GM19238 (cell line): ENCODE measurements around the gene STRA8.
"Not testable (repeated sequence)": the region's sequence is repeated elsewhere in the genome, so short reads cannot be mapped to it uniquely, and the experiment has no call there.

Source experiments
- DNase-seq: peaks from one replicate; pipeline ENCODE4 v3.0.0; 2011; ENCODE audit warnings: low spot score; ENCODE audit not compliant: insufficient read length

The STRA8 gene

DNA sequence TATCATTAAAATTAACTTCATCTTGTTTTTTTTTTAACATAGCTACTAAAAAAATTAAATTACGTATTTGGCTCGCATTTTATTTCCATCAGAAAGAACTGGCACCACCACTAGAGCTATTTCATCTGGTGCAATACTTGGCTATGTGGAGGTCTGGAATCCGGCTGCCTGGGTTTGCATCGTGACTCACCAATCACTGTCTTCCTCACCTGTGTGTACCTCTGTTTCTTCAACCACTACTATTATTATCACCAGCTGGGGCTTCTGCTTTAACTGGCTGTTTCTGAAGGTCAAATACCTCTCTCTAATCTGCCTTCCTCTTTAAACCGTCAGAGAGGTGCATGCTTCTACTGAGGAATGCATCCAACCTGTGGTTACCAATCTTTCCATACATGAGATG is 28.8 kb upstream of the STRA8 start:
- no peak for DNase-seq

DNA sequence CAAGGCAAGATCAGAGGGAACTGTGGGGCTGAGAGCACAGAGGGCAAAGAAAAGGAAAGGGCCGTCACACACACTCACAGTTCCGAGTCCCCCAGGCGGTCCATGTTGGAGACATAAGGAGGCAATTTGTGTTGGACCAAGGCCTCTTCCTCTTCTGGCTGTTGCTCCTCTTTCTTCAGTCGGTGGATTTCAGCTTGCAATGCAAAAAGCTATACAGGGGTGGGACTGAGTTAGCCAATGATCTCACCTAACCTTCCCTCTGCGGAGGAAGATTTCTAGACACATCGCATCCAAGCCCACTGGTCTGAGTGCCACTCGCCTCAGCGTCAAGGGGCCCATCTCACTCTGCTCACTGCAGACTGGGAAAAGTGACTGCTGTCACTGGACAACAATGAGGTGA is 27.8 kb upstream of the STRA8 start:
- no peak for DNase-seq

DNA sequence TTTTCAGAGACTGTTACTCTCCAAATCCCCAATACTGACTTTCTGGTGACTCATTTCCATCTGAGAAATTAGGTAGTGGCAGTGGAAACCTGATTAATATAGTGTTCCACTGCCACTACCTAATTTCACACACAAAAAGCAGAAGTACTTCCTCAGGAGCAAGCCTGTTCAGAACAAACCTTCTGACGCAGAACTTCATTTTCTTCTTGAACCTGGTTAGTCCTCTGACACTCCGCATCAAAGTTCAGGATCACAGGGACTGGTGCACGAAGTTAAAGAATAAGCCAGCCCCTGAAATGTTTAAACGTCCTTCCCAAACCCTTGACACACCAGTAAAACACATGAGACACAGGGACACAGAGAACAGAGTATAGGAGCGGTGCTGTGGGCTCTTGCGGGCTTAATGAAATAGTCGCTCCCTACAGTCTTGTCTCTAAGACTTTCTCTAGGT is 26.7 kb upstream of the STRA8 start:
- DNase-seq, result peak; percentile 43

DNA sequence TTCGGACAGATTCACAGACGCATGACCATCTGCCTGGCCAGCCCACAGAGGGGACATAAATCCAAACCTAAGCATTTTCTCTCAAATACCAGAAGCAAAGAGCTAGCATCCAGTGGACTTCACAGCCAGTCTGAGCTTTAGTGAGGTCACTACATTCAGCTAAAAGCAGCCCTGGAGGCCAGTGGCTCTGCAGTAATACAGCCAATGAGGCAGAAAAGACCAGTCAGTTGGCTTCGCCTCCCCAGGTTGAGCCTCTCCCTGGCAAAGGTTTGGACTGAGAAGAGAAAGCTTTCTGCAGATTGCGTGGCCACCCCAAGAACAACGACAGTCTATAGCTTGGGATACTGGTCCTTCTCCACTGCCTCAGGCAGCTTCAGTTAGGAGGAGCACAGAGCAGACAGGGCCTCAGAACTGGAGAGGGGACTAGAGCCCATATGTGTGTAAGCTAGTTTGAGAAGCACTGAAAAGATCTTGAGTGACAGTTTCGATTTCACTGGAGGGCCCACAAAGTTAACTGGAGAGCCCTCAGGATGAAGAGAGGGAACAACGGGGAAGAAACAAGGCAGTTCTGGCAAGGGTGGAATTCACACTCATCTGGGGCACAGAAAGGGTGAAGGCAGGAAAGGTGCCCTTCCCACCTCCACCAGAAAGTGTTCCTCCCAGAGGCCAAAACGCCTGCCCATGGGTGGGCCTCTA is 26.1 kb upstream of the STRA8 start:
- no peak for DNase-seq

DNA sequence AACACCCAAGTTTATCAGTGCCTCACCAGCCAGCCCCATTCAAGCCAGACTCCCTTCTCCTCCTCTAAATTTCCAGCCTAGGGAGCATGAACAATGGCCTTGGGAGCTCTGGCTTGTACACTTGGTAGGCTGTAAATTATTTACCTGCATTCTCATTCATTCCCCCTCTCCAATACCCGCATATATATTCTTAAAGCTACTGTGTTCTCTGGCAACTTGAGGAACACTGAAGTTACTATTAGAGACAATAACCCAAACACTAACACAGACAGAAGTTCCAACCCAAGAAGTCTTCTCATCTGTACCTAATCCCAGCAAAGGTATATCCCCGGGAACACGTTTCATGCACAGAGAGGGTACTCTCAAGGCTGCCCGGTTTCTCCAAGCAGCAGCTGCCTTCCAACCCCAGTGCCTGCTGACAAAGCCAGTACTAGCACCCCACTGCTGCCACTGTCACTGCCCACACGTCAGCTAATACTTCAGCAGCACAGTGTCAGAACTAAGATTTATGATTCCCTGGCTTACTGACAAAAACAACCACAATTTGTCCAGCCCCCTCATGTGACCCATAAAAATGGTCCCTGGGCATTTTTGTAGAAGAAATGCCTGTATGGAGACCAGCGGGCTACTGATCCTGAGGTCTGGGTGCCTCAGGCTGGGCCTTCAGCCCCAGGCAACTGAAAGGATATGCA is 25.4 kb upstream of the STRA8 start:
- DNase-seq, result no peak

DNA sequence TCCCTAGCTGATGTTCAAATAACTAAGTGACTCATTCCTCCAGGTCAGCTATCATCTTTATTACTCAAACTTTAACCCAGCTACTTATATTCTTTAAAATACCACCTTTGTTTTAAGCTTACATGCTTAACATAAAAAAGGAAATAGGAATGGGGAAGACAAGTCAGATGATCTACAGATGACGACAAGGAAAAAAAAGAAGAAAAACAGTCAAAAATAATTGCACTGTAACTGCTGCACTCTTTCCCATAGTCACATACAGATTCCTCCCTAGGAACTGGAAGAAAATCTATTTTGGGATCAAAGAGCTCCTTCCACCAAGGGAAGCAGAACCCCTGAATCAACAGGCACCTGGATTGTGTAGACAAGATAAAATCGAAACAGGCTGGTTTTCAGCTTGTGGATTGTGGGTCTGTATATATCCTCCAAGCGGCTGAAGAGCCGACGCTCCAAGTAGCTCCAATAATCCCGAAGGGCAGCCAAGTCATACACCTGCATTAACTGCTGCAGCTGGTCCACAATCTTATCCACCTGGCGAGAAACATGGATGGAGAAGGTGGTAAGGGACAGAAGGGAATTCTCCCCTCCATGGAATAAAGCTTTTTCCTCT is 24.3 kb upstream of the STRA8 start:
- DNase-seq, result no peak

DNA sequence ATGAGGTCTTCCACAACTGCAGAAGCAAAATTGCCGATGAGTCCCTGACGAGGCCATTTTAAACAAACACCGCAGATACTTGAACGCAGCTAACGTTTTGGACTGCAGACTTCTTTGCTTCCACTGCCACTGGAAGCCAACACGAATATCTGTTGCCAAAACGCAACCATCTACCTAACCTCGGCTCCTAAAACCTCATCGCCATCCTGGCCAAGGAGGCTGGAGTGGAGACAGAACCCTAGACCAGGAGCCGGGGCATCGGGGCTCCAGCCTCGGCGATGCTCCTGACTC is 22.8 kb upstream of the STRA8 start:
- DNase-seq, result no peak

DNA sequence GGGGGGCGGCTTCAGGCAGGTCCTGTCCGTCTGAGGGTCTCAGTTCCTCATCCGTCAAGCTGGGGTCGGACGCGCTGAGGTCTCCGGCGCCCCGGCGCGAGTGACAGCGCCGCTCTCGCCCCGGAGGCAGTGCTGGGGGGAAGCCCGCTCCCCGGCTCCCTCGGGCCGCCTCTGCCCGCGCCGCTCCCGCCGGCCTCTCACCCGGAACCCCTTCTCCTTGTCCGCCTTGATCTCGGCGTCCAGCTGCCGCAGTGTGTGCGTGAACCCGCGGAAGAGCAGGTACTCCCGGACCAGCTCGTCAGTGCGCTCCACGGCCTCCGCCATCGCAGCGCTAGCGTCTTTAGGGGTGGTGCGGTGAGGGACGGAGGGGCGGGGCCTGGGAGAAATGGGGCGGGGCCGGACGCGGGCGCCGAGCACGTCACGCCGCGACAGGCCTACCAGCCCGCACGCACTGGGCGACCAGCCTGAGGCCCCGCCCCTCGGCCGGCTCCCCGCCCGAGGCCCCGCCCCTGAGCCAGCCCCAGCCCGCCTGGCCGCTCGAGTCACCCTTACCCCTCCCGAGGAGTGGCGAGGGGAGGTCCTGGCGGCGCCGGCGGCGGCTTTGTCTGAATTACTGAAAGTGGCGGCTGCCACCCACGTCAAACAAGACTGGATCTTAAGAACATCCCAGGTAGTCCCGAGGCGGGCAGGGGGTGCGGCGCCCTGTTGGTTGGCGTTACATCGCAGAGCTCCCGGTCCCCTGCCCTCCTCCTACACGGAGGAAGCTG is 22.3 kb upstream of the STRA8 start, which contains the start of gene WDR91:
Gene WDR91, minus strand, starts transcription at position 348 of the 767 bp plus-strand sequence. Its CDS starts 24 bp downstream, at position 324.
- peak; percentile 97 for DNase-seq

DNA sequence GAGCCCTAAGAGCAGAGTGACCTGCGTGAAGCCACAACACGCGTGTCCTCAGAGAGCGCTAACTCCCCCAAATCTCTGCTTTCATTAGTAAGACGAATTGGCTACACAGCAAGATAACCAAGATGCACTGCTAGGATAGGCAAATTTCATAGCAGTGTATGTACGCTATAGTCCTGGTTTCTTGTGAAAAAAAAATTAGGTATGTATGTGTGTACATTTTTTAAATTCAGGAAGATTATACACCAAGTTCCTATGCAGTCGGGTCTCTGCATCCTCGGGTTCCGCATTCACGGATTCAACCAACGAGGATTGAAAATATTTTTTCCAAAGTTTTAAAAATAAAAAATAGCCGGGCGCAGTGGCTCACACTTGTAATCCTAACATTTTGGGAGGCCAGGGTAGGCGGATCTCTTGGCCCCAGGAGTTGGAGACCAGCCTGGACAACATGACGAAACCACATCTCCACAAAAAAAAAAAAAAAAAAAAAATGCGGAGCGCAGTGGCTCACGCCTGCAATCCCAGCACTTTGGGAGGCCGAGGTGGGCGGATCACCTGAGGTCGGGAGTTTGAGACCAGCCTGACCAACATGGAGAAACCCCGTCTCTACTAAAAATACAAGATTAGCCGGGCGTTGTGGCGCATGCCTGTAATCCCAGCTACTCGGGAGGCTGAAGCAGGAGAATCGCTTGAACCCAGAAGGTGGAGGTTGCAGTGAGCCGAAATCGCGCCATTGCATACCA is 21.5 kb upstream of the STRA8 start:
- not testable (repeated sequence) for DNase-seq

DNA sequence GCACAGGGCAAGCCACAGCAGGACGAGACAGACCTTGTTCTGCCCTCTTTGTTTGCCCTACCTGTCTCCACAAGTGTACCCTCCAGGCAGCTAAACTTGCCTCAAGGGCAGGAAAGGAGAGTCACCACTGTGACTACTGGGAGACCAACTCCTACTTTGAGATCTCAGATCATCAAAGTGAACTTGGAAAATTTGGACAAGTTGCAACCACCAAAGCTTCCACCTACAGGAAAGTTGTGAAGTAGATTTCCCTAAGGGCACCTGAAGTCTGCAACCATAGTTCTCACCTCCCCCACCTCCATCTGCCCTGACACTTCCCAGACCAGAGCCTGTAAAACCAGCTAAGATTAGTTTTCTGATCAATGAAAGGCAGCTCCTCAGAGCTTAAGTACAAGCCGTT is 19.8 kb upstream of the STRA8 start:
- DNase-seq, result no peak

DNA sequence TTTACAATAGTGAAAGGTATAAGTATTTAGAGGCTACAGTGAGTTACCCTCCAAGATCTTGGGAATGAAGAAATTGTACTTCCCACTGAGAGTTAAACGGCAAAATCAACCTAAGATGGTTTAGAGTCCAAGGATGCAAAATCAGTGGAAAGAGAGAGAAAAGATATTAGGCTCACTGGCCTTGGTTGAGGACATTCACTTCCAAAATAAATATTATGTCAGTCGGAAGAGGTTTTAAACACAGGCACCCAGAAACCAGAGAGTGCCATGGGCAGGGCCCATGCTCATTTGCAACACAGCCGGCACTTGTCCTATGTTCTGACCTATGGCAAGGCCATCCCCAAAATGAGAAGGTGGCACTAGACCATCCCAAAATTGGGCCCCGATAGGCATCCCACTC is 18.5 kb upstream of the STRA8 start:
- DNase-seq, result no peak

DNA sequence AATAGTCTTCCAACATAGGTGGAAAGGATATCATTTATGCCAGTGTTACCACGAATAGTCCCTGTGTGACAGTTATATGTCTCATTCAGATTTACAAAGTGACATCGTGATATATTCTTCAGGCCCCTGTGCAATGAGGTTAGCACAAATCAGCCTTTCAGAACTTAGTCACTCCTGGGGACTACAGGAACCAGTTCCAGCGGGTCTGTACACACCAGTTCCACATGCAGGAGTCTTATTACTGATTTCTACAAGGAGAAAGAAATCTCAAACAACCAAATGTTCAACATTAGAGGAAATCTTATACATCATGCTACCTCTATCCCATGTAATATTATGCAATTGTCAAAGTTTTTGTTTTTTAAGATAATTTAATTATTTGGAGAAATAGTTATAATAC is 17.9 kb upstream of the STRA8 start:
- DNase-seq, result no peak

DNA sequence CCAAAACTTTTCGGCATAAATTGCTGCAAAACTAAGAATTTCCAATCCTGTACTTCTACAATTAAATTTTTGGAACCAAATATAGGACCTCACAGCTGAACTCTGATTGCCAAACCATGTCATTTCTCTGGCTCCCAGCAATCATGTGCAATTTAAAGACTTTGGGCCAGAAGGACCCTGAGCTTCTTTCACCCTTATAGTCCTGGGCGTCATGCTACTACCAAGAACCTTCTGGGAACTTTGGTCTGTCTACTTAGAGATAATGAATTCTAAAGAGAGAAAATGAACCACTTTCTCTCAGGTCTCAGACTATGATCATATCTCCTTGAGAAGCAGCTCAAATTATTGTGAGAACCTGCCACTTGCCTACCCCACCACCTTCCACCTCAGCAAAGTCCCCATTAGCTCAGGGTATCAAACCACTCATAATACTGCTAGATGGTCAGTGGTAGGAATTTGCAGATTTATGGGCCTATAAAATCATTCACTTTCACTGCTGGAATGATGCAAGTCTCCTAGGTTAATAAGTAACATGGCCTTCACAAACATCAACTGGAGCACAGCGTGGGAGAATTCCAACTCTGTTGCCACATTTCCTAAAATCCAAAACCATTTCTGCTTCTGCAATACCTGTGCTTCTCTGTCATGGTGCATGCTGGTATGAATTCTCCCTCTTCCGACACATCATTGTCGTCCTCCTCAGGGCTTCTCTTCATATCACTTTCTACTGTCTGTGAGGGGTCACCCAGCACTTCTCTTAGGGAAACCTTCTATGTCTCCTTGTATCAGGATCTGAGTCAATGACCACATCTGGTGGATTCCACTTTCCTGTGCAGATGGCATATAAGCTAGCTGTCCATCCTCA is 15.8 kb upstream of the STRA8 start:
- DNase-seq, result no peak

DNA sequence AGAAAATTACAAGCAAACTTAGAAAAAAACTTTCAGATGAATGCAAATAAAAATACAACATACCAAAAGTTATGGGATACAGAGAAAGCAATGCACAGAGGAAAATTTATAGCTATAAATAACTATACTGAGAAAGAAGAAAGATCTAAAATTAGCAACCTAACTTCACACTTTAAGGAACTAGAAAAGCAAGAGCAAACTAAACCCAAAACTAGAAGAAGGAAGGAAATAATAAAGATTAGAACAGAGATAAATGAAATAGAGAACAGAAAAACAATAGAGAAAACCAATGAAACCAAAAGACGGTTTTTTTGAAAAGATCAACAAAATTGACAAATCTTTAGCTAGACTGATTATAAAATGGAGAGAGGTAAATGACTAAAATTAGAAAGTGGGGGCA is 9.6 kb upstream of the STRA8 start:
- DNase-seq, result no peak

DNA sequence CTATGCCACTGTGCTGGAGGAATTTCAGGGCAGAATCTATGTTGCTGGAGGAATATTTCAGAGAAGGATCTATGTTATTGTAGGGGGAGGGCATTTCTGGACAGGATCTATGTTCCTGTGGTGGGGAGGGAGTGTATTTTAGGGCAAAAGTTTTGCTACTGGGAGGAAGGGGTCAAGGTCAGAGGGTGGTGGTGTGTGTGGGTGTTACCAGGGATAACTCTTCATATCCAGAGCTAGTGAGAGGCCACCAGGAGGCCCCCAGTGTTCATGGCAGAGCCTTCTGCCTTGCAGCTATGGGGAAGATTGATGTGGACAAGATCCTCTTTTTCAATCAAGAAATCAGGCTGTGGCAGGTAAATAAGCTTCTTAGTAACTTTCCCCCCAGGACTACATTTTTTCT is 2.0 kb upstream of the STRA8 start:
- DNase-seq, result no peak

DNA sequence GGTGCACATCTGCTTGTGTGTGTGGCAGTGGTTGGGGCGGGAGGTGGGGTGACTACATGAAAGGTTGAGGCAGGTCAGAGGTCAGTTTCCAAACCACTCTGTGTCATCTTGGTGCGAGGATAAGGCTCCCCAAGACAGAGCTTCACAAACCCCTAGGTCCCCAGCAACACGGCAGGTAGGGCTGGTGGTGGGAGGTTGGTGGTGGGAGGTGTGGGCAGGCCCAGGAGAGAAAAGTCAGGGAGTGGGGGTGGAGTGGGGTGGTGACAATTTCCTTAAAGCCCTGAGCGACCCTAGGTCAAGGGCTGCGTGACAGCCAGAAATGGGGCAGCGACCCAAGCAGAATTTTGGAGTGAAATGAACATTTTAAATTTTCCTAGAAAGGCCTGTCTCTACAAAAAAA is 1.6 kb upstream of the STRA8 start:
- no peak for DNase-seq

DNA sequence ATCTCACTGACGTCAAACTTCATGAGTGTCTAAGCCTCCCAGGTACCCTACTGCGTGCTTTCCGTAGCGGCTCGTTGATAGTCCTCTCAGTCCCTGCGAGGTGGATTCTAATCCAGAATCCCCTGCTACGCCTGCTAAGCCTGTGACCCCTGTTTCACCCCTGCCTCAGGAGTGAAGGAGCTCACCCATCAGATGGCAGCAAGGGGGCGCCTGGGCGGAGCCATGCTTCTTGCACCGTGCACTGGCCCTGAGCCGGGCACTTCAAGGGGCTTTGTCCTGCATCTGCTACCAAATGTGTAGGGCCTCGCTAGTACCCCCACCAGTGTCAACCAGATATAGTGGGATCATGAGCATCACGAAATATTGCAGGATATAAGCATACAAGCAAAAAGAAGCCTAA is 918 bp upstream of the STRA8 start:
- no peak for DNase-seq

DNA sequence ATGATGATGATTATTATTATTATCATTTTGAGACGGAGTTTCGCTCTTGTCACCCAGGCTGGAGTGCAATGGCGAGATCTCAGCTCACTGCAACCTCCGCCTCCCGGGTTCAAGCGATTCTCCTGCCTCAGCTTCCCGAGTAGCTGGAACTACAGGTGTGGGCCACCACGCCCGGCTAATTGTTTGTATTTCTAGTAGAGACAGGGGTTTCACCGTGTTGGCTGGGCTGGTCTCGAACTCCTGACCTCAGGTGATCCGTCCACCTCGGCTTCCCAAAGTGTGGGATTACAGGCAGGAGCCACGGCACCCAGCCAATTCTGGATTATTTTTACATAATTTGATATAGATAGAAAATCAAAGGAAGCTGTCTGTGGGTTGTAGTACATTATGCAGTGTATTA is 457 bp downstream of the STRA8 start:
- not testable (repeated sequence) for DNase-seq

DNA sequence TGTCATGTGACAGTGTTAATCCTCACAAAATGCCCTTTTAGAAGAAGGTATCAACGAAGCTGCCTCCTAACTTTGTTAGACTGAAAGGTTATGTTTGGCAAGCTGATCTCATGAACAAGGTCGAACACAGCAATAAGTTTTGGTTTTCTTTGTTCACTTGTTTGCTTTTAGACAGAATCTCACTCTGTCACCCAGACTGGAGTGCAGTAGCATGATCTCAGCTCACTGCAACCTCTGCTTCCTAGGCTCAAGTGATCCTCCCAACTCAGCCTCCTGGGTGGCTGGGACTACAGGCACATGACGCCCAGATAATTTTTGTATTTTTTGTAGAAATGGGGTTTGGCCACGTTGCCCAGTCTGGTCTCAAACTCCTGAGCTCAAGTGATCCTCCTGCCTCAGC is 1.1 kb downstream of the STRA8 start:
- no peak for DNase-seq

DNA sequence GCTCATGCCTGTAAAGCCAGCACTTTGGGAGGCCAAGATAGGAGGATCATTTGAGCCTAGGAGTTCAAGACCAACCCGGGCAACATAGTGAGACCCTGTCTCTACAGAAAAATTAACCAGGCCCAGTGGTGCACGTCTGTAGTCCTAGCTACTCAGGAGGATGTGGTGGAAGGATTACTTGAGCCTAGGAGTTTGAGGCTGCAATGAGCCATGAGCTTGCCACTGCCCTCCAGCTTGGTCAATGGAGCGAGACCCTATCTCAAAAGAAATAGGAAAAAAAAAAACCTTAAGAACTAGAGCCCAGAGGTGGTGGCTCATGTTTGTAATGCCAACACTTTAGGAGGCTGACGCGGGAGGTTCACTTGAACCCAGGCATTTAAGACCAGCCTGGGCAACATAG is 2.2 kb downstream of the STRA8 start:
- DNase-seq, result no peak
